Ovary (tissue), 9 donors: ENCODE data around the gene GTPBP2. TPM values are rescaled to one million over a fixed set of nuclear protein-coding genes. Genes with fewer than 3 reads are reported as not detected.

Source experiments
- DNase-seq, 5 donors: peaks; one replicate each; pipeline ENCODE4 v3.0.0-alpha.2; 2019 to 2020
- H3K27ac ChIP-seq, 2 donors: fragments of 200-600 bp; one replicate each; pipeline versions ENCODE4 v1.5.1 to v1.8.0; 2019 to 2022
- H3K27me3 ChIP-seq: fragments of 200-600 bp; one replicate; pipeline ENCODE4 v1.8.0; 2022
- H3K36me3 ChIP-seq: fragments of 200-600 bp; sonication (generic); one replicate; pipeline ENCODE4 v1.5.1; 2019
- H3K4me1 ChIP-seq: one replicate; pipeline ENCODE4 v1.8.1; 2013; ENCODE audit warnings: mild to moderate bottlenecking, moderate library complexity; ENCODE audit not compliant: insufficient read depth
- H3K4me3 ChIP-seq: fragments of 200-600 bp; sonication (generic); one replicate; pipeline ENCODE4 v1.5.1; 2017
- H3K9me3 ChIP-seq, 2 donors: fragments of 200-600 bp in 1 of 2; sonication (generic) in 1 of 2; one replicate each; pipeline versions ENCODE4 v1.5.1 to v1.8.1; 2013 to 2019; ENCODE audit warnings: mild to moderate bottlenecking in 1 of 2, moderate library complexity in 1 of 2
- CTCF ChIP-seq, 3 donors: fragments of 450-650 bp in 2 of 3; fragments of 200-600 bp in 1 of 3; IDR thresholded peaks; one replicate each; pipeline versions ENCODE4 v1.5.1 to v1.8.0; 2016 to 2022; ENCODE audit warnings: antibody characterized with exemption in 3 of 3, mild to moderate bottlenecking in 1 of 3
- EP300 ChIP-seq: sonication (generic); formaldehyde crosslinking; IDR thresholded peaks from one replicate; pipeline ENCODE4 v1.6.1; 2017; ENCODE audit warnings: antibody characterized with exemption
- POLR2A ChIP-seq: fragments of 450-650 bp; IDR thresholded peaks from one replicate; pipeline ENCODE4 v1.6.1; 2017; ENCODE audit warnings: antibody characterized with exemption, mild to moderate bottlenecking, moderate library complexity
- WGBS, 3 donors: extraction: QIAGEN DNeasy Blood & Tissue Kit in 1 of 3; methylation state at CpG; one replicate each; pipeline versions ENCODE4 v1.1.5 to v1.1.7; 2013 to 2017; 5-methylcytosine and 5-hydroxymethylcytosine counted together
- intact Hi-C, 4 donors: fragments of 100-400 bp; cut with DNase I; formaldehyde crosslinking; loops; one replicate each; pipeline versions ENCODE4 v1.11.0 to v1.15.1; 2022 to 2023
- polyA plus RNA-seq, 2 donors: library from polyadenylated mRNA; stranded (reverse); fragments of 200-250 nt in 1 of 2; fragments of 350-450 nt in 1 of 2; fragmentation: Illumina TruSeq in 1 of 2; extraction: RNeasy Lipid Tissue Mini Kit (QIAGEN cat#74804) in 1 of 2; gene quantifications; one replicate each; pipeline ENCODE4 v1.2.3, GENCODE V29; 2013 to 2014
- total RNA-seq, 7 donors: library from RNA; depleted of rRNA in 2 of 7; stranded (reverse); fragments of >200 nt in 2 of 7; fragmentation: NEBNext Ultra II Directional in 3 of 7; extraction: Animal tissue kit (Norgen Biotek cat#: 25700) in 3 of 7; gene quantifications; one replicate each; pipeline versions ENCODE4 v1.1.0 to v1.2.4, GENCODE V29; 2016 to 2023
- donor health status: DM: no; HTN: no; CAD: no; lungs with moderate emphysema.
- donor health status: DM: no; HTN: no; CAD: no.
- donor health status: Bipolar disorder and iron deficiency.
- donor health status: DM: yes; HTN: yes; CAD: no.
- donor health status: DM: no; HTN: no; CAD: no.
- donor health status: DM: yes; HTN: yes; CAD: no.

Gene GTPBP2
- total and polyA plus RNA-seq, 9 donors = 24.9 to 60.4 (median 33.1) TPM

GRCh38 chr6:43621078-43621835 is 7.8 kb downstream of the GTPBP2 start:
- H3K27ac ChIP-seq = no peak overlapping the region
- H3K9me3 ChIP-seq = no peaks in the 10 kb centered on the region
- H3K36me3 ChIP-seq = no peaks in the 10 kb centered on the region
- 93 to 95% (median 94%) methylated on average over 12 of the region's 12 CpGs for WGBS, 3 donors
- no peaks in the 10 kb centered on the region for H3K27me3 ChIP-seq
- DNase-seq = peak in 1 of 5 donors; percentile 32
- H3K4me1 ChIP-seq = no peaks in the 10 kb centered on the region
- intact Hi-C loops = no loop called here
- TF ChIP-seq EP300 (no peak), POLR2A (no peak), CTCF (IDR thresholded peaks at IDR 0.05) (no peak)
- no peak overlapping the region for H3K4me3 ChIP-seq

- no peak for DNase-seq
- H3K9me3 ChIP-seq = no peaks in the 10 kb centered on the region
- H3K36me3 ChIP-seq = no peaks in the 10 kb centered on the region
- H3K4me3 ChIP-seq = no peak overlapping the region
- TF ChIP-seq CTCF (IDR thresholded peaks at IDR 0.05) (no peak), POLR2A (no peak), EP300 (no peak)
- intact Hi-C loops = no loop called here
- 95 to 97% (median 96%) methylated on average over 9 of the region's 9 CpGs for WGBS, 3 donors
- H3K27ac ChIP-seq = no peak overlapping the region
- no peaks in the 10 kb centered on the region for H3K27me3 ChIP-seq
- H3K4me1 ChIP-seq = no peaks in the 10 kb centered on the region
These were observed 12.2 kb downstream of the GTPBP2 start for GRCh38 chr6:43616725-43617472.

DNA sequence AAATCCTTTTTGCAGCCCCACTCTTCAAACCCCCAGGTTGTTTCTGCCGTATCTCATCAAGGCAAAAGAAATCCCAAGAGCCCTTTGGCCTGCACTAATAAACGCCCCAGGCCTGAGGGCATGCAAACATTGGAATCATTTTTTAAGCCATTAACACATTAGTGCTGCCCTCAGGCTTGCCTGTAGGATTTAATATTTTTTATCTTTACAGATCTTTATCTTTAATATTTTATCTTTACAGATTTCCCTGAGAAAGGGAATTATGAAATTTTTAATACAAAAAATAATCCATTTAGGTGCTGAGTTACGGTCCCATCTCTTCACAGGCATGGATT is 14.7 kb downstream of the GTPBP2 start:
- Histone ChIP-seq H3K4me1 (no peaks in the 10 kb centered on the region), H3K36me3 (no peaks in the 10 kb centered on the region), H3K9me3 (no peaks in the 10 kb centered on the region), H3K27ac (no peak overlapping the region), H3K4me3 (no peak overlapping the region), H3K27me3 (no peaks in the 10 kb centered on the region)
- TF ChIP-seq EP300 (no peak), POLR2A (no peak), CTCF (IDR thresholded peaks at IDR 0.05) (no peak)
- WGBS, 3 donors = 79 to 81% (median 79%) methylated on average over 3 of the region's 3 CpGs
- no peak for DNase-seq
- intact Hi-C loops = no loop called here

DNA sequence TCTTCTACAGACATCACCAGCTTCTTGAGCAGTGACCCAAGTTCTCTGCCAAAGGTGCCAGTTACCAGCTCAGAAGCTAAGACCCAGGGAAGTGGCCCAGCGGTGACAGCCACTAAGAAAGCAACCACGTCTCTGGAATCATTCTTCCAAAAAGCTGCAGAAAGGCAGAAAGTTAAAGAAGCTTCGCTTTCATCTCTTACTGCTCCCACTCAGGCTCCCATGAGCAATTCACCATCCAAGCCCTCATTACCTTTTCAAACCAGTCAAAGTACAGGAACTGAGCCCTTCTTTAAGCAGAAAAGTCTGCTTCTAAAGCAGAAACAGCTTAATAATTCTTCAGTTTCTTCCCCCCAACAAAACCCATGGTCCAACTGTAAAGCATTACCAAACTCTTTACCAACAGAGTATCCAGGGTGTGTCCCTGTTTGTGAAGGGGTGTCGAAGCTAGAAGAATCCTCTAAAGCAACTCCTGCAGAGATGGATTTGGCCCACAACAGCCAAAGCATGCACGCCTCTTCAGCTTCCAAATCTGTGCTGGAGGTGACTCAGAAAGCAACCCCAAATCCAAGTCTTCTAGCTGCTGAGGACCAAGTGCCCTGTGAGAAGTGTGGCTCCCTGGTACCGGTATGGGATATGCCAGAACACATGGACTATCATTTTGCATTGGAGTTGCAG is 15.2 kb downstream of the GTPBP2 start:
- H3K27me3 ChIP-seq = no peaks in the 10 kb centered on the region
- 92 to 95% (median 93%) methylated on average over 6 of the region's 6 CpGs for WGBS, 3 donors
- no peak for TF ChIP-seq EP300
- no peak for TF ChIP-seq POLR2A
- TF ChIP-seq CTCF (IDR thresholded peaks at IDR 0.05) = no peak
- DNase-seq = no peak
- H3K9me3 ChIP-seq = no peaks in the 10 kb centered on the region
- no peaks in the 10 kb centered on the region for H3K4me1 ChIP-seq
- intact Hi-C loops = no loop called here
- no peak overlapping the region for H3K27ac ChIP-seq
- no peaks in the 10 kb centered on the region for H3K36me3 ChIP-seq
- no peak overlapping the region for H3K4me3 ChIP-seq
